BLaER1 (cell line): ENCODE data around the gene OOSP2.

Source experiments
- H3K27ac ChIP-seq: shearing (Covaris generic); formaldehyde crosslinking; 2 replicates; pipeline ENCODE4 v1.8.1; 2022
- H3K27me3 ChIP-seq: shearing (Covaris generic); formaldehyde crosslinking; 2 replicates; pipeline ENCODE4 v1.8.1; 2022
- H3K36me3 ChIP-seq: shearing (Covaris generic); formaldehyde crosslinking; 2 replicates; pipeline ENCODE4 v1.8.1; 2022
- H3K4me1 ChIP-seq: shearing (Covaris generic); formaldehyde crosslinking; 2 replicates; pipeline ENCODE4 v1.8.1; 2022
- H3K4me2 ChIP-seq: shearing (Covaris generic); formaldehyde crosslinking; 2 replicates; pipeline ENCODE4 v1.8.1; 2022
- H3K4me3 ChIP-seq: shearing (Covaris generic); formaldehyde crosslinking; 2 replicates; pipeline ENCODE4 v1.8.1; 2022
- H3K9ac ChIP-seq: shearing (Covaris generic); formaldehyde crosslinking; 2 replicates; pipeline ENCODE4 v1.8.1; 2022
- H3K9me3 ChIP-seq: shearing (Covaris generic); formaldehyde crosslinking; 2 replicates; pipeline ENCODE4 v1.8.1; 2022
- H4K20me1 ChIP-seq: shearing (Covaris generic); formaldehyde crosslinking; 2 replicates; pipeline ENCODE4 v1.8.1; 2022
- Cebpa-rat ChIP-seq: shearing (Covaris generic); IDR thresholded peaks from 2 replicates; pipeline ENCODE4 v1.8.1; 2022

The OOSP2 gene

DNA sequence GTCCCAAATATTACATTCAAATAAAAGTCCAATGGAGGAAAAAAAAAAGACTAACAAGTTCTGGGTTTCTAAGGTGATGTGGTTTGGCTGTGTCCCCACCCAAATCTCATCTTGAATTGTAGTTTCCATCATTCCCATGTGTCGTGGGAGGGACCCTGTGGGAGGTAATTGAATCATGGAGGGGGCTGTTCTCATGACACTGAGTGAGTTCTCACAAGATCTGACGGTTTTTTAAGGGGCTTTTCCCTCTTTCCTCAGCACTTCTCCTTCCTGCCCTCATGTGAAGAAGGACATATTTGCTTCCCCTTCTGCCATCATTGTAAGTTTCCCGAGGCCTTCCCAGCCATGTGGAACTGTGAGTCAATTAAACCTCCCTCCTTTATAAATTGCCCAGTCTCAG is 40.3 kb downstream of the OOSP2 start:
- Histone ChIP-seq H3K4me3 (no peak overlapping the region), H3K4me1 (0 out of 2 replicates have a peak, but pooled peaks cover 5% of the 10 kb centered on the region), H3K9ac (no peak overlapping the region), H4K20me1 (no peaks in the 10 kb centered on the region), H3K9me3 (no peaks in the 10 kb centered on the region), H3K27me3 (no peaks in the 10 kb centered on the region), H3K4me2 (no peak overlapping the region), H3K36me3 (no peaks in the 10 kb centered on the region), H3K27ac (no peak overlapping the region)
- no peak for TF ChIP-seq Cebpa-rat

DNA sequence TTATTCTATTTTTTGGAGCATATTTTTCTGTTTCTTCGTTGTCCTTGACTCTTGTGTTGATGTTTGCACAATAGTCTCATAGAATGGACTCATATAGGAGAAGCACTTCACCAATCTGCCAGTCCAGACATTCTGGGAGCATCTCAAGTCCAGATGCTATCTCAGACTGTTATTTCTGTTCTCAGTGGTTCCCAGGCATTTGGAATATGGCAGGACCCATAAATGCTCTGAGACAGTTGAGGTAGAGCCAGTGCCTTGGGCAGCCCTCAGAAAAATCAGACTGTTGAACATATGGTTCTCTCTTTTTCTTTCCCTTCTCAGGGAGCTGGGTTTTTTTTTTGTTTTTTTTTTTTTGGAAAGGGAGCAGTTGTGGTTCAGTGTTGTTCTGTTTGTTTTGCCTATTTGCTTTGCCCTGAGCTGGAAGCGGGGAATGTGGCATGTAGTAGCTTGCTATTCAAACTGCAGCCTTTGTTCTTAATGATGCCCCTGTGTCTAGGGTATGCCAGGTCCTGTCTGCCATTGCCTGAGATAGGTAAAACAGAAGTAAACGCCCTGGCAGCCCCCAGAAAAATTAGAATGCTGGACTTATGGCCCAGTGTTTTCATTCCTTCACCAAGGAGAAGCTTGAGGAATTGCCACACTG is 44.5 kb downstream of the OOSP2 start:
- no peak overlapping the region for H3K9ac ChIP-seq
- no peaks in the 10 kb centered on the region for H3K9me3 ChIP-seq
- H3K27ac ChIP-seq, result no peak overlapping the region
- no peaks in the 10 kb centered on the region for H3K27me3 ChIP-seq
- no peaks in the 10 kb centered on the region for H3K36me3 ChIP-seq
- no peaks in the 10 kb centered on the region for H4K20me1 ChIP-seq
- H3K4me2 ChIP-seq, result no peak overlapping the region
- H3K4me1 ChIP-seq, result no peaks in the 10 kb centered on the region
- TF ChIP-seq Cebpa-rat, result no peak
- no peak overlapping the region for H3K4me3 ChIP-seq

DNA sequence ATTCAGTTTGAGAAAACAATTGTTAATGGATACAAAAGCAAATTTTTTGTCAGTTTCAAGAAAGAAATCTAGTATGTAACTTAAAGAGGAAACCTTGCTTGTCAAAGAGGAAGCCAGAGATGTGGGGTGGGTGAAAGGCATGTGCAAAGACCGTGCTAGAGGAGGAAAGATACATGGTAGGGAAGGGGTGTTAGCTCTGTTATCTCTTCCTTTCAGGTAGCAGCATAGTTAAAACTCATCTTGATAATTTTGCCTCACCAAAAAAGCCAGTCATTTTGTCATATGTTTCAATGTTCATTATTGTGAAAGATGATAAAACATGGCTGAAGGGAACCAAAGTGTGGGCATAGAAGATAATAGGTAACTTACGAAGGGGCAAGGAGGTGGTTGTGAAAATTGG is 45.7 kb downstream of the OOSP2 start:
- Histone ChIP-seq H3K27ac (no peak overlapping the region), H3K4me2 (no peak overlapping the region), H3K27me3 (no peaks in the 10 kb centered on the region), H3K4me3 (no peak overlapping the region), H3K9ac (no peak overlapping the region), H3K4me1 (no peaks in the 10 kb centered on the region), H4K20me1 (no peaks in the 10 kb centered on the region), H3K36me3 (no peaks in the 10 kb centered on the region), H3K9me3 (no peaks in the 10 kb centered on the region)
- TF ChIP-seq Cebpa-rat, result no peak

DNA sequence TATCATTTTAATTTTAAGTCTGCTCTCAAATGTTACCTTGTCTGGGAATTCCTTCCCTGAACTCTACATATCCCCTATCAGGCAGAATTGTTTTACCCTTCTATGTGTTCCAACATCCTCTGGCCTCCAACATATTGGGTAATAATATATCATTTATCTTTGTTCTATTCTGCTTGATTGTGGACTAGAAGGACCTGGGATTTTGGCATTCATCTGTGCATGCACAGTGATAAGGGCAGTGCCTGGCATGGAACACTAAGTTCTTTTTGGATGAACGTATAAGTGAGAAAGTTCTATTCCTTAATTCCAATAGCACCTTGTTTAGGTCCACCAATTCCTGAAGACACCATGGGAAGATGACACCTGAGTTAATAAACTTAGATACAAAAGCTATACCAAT is 47.0 kb downstream of the OOSP2 start:
- no peak for TF ChIP-seq Cebpa-rat
- no peaks in the 10 kb centered on the region for H3K27me3 ChIP-seq

GRCh38 chr11:60088364-60088763 is 48.2 kb downstream of the OOSP2 start, which contains the start of gene MS4A2:
Gene MS4A2, plus strand, starts transcription at chr11:60088664. Its CDS starts 102 bp downstream, at chr11:60088766.
- Histone ChIP-seq H3K27ac (no peak within 1 kb of the TSS), H3K4me3 (no peak within 1 kb of the TSS), H3K36me3 (no peaks in the 10 kb centered on the region)

More for the DNA sequence above, 47.0 kb downstream of the OOSP2 start:
- no peak overlapping the region for H3K27ac ChIP-seq
- H3K4me1 ChIP-seq, result no peaks in the 10 kb centered on the region
- H3K36me3 ChIP-seq, result no peaks in the 10 kb centered on the region
- H3K4me3 ChIP-seq, result no peak overlapping the region
- no peak overlapping the region for H3K9ac ChIP-seq
- H3K9me3 ChIP-seq, result no peaks in the 10 kb centered on the region
- H3K4me2 ChIP-seq, result no peak overlapping the region
- no peaks in the 10 kb centered on the region for H4K20me1 ChIP-seq

DNA sequence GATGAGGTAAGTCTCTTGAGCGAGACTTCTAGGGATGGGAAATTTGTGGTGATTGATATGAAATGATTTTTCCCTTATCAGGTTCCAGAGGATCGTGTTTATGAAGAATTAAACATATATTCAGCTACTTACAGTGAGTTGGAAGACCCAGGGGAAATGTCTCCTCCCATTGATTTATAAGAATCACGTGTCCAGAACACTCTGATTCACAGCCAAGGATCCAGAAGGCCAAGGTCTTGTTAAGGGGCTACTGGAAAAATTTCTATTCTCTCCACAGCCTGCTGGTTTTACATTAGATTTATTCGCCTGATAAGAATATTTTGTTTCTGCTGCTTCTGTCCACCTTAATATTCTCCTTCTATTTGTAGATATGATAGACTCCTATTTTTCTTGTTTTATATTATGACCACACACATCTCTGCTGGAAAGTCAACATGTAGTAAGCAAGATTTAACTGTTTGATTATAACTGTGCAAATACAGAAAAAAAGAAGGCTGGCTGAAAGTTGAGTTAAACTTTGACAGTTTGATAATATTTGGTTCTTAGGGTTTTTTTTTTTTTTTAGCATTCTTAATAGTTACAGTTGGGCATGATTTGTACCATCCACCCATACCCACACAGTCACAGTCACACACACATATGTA is 55.4 kb downstream of the OOSP2 start:
- TF ChIP-seq Cebpa-rat, result no peak
- Histone ChIP-seq H3K4me2 (no peak overlapping the region), H3K9ac (no peak overlapping the region), H3K9me3 (no peaks in the 10 kb centered on the region), H3K4me1 (no peaks in the 10 kb centered on the region), H4K20me1 (no peaks in the 10 kb centered on the region), H3K4me3 (no peak overlapping the region), H3K27me3 (no peaks in the 10 kb centered on the region), H3K36me3 (no peaks in the 10 kb centered on the region), H3K27ac (no peak overlapping the region)

More at GRCh38 chr11:60088364-60088763, 48.2 kb downstream of the OOSP2 start, which contains the start of gene MS4A2:
- no peak for TF ChIP-seq Cebpa-rat
- no peak within 1 kb of the TSS for H3K4me2 ChIP-seq
- no peak within 1 kb of the TSS for H3K9ac ChIP-seq
- H3K9me3 ChIP-seq, result no peaks in the 10 kb centered on the region
- H3K4me1 ChIP-seq, result no peaks in the 10 kb centered on the region
- no peaks in the 10 kb centered on the region for H4K20me1 ChIP-seq
- H3K27me3 ChIP-seq, result no peaks in the 10 kb centered on the region

GRCh38 chr11:60097189-60097588 is 57.0 kb downstream of the OOSP2 start:
- H3K9ac ChIP-seq, result no peak overlapping the region
- no peaks in the 10 kb centered on the region for H3K36me3 ChIP-seq
- H4K20me1 ChIP-seq, result no peaks in the 10 kb centered on the region
- no peaks in the 10 kb centered on the region for H3K4me1 ChIP-seq
- no peaks in the 10 kb centered on the region for H3K27me3 ChIP-seq
- H3K4me2 ChIP-seq, result no peak overlapping the region
- no peak overlapping the region for H3K4me3 ChIP-seq
- H3K27ac ChIP-seq, result no peak overlapping the region
- no peaks in the 10 kb centered on the region for H3K9me3 ChIP-seq
- no peak for TF ChIP-seq Cebpa-rat
